Neural cell (in vitro differentiated cells): ENCODE data around the gene ELP1.

Source experiments
- EP300 ChIP-seq: fragments of 450-650 bp; conservative IDR thresholded peaks from 2 replicates; pipeline ENCODE4 v1.6.1; 2014; ENCODE audit warnings: antibody characterized with exemption, mild to moderate bottlenecking, moderate library complexity; ENCODE audit not compliant: poor library complexity, severe bottlenecking
- EZH2 ChIP-seq: fragments of 200-600, 300-800 bp; shearing (Covaris generic), sonication (generic); IDR thresholded peaks from 2 replicates; pipeline ENCODE4 v1.6.1; 2014; ENCODE audit warnings: antibody characterized with exemption, low read length, borderline replicate concordance, mild to moderate bottlenecking; ENCODE audit not compliant: insufficient read depth, poor library complexity, severe bottlenecking
- MXI1 ChIP-seq: fragments of 450-650 bp; conservative IDR thresholded peaks from 2 replicates; pipeline ENCODE4 v1.6.1; 2014; ENCODE audit warnings: antibody characterized with exemption, mild to moderate bottlenecking; ENCODE audit not compliant: poor library complexity, severe bottlenecking
- RAD21 ChIP-seq: fragments of 450-650 bp; conservative IDR thresholded peaks from 2 replicates; pipeline ENCODE4 v1.6.1; 2014; ENCODE audit warnings: antibody characterized with exemption, mild to moderate bottlenecking, moderate library complexity
- REST ChIP-seq: IDR thresholded peaks from 2 replicates; pipeline ENCODE4 v1.6.1; 2012; ENCODE audit warnings: borderline replicate concordance
- TAF1 ChIP-seq: IDR thresholded peaks from 2 replicates; pipeline ENCODE4 v1.6.1; 2012; ENCODE audit warnings: low read depth
- TF ChIP-seq, protein P1 (sequence below): fragments of 450-650 bp; IDR thresholded peaks from 2 replicates; pipeline ENCODE4 v1.5.1; 2014; ENCODE audit warnings: antibody characterized with exemption, mild to moderate bottlenecking, moderate library complexity; ENCODE audit not compliant: poor library complexity, severe bottlenecking

DNA sequence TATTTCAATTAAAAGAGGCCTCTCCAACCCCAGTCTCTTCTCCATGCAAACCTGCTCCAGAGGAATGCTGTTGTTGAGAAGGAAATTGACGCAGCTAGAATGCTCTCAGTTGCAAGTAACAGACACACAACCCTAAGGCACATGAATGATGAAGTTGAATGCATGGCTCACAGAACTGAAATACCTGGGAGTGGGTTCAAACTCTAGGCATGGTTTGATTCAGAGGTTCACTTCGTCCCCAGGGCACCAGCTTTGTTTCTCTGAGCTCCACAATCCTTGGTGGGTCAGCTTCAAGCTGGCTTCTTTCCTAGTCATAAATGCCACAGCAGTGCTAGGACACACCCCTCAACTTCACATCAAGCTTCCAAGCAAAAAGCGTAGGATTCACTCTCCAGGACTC, 82.8 kb downstream of the ELP1 start:
- TF ChIP-seq, protein P1, sequence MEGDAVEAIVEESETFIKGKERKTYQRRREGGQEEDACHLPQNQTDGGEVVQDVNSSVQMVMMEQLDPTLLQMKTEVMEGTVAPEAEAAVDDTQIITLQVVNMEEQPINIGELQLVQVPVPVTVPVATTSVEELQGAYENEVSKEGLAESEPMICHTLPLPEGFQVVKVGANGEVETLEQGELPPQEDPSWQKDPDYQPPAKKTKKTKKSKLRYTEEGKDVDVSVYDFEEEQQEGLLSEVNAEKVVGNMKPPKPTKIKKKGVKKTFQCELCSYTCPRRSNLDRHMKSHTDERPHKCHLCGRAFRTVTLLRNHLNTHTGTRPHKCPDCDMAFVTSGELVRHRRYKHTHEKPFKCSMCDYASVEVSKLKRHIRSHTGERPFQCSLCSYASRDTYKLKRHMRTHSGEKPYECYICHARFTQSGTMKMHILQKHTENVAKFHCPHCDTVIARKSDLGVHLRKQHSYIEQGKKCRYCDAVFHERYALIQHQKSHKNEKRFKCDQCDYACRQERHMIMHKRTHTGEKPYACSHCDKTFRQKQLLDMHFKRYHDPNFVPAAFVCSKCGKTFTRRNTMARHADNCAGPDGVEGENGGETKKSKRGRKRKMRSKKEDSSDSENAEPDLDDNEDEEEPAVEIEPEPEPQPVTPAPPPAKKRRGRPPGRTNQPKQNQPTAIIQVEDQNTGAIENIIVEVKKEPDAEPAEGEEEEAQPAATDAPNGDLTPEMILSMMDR = no peak
- TF ChIP-seq RAD21 (no peak), EP300 (no peak), EZH2 (no peak), MXI1 (no peak), REST (no peak), TAF1 (no peak)
